ENCODE data around the gene TAT. TPM values are rescaled to one million over a fixed set of nuclear protein-coding genes. Genes with fewer than 3 reads are reported as not detected.
A peak's percentile ranks its signal among the peaks of the same experiment; 100 is the strongest.
"Not testable (repeated sequence)": the region's sequence is repeated elsewhere in the genome, so short reads cannot be mapped to it uniquely, and the experiment has no call there.

Gene TAT
- total RNA-seq, 1 donor from 2014 or later = not detected

DNA sequence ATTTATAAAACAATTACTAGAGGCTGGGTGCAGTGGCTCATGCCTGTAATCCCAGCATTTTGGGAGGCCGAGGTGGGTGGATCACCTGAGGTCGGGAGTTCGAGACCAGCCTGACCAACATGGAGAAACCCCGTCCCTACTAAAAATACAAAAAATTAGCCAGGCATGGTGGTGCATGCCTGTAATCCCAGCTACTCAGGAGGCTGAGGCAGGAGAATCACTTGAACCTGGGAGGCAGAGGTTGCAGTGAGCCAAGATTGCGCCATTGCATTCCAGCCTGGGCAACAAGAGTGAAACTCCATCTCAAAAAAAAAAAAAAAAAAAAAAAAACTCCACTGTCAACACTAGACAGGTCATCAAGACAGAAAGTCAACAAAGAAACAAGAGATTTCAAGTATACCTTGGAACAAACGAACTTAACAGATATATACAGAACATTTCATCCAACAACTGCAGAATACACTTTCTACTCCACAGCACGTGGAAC is 18.5 kb upstream of the TAT start:
- not testable (repeated sequence) for H3K4me1 Mint-ChIP-seq (ENCODE audit: low read depth, unreplicated experiment); H3K27me3 ChIP-seq (ENCODE audit: insufficient read depth, low read length); H3K27ac ChIP-seq (ENCODE audit: low read depth, low read length); H3K79me2 ChIP-seq (ENCODE audit: insufficient read depth, low read length); H2AFZ ChIP-seq (ENCODE audit: low read depth, low read length); DNase-seq (ENCODE audit: low read depth); H3K4me3 ChIP-seq (ENCODE audit: insufficient read depth, low read depth, low read length); H4K20me1 ChIP-seq (ENCODE audit: insufficient read depth, low read length); H3K36me3 ChIP-seq (ENCODE audit: insufficient read depth, low read length); H3K9me3 Mint-ChIP-seq (ENCODE audit: unreplicated experiment); H3K4me3 Mint-ChIP-seq (ENCODE audit: unreplicated experiment); FAIRE-seq; H3K9me3 ChIP-seq (ENCODE audit: insufficient read depth, low read depth, low read length); H3K4me2 ChIP-seq (ENCODE audit: low read length); H3K27ac Mint-ChIP-seq (ENCODE audit: unreplicated experiment); H3K36me3 Mint-ChIP-seq (ENCODE audit: low read depth, unreplicated experiment); H3K4me1 ChIP-seq (ENCODE audit: insufficient read depth, low read length); H3K9ac ChIP-seq (ENCODE audit: low read length)
- H3K27me3 Mint-ChIP-seq (ENCODE audit: low read depth, unreplicated experiment) = peaks cover 23% of the 10 kb centered on the region

DNA sequence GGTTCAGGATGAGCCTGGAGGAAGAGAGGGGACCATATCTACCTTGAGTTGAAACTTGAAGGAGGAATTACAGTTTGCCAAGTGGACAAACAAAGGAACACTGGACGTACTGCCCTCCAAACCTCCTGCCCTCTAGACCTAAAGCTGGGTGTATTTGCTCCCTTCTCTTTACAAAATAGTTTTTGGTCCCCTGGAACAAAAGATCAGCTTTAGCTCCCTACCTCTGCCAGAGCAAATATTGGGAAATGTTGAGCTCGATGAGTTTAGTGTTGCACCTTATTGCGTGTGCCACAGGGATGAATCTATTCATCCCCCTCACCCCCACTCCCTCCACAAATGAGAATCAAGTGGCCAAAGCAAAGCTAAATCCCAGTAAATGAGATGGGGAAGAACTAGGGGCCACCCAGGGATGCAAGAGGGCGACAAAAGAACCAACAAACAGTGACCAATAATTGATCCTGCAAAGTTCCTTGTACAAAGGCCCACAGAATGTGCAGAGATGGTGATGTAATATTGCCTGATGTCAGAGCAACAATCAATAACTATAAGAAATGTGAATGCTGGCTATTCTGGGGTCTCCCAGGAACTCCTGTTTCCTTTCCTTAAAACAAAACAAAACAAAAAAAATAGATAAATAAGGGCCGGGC is 17.2 kb upstream of the TAT start:
- H3K4me1 Mint-ChIP-seq (ENCODE audit: low read depth, unreplicated experiment) = peaks cover 2% of the 10 kb centered on the region
- Histone ChIP-seq H3K27ac (ENCODE audit: low read depth, low read length) (no peak overlapping the region), H4K20me1 (ENCODE audit: insufficient read depth, low read length) (no peaks in the 10 kb centered on the region), H3K27me3 (ENCODE audit: insufficient read depth, low read length) (no peaks in the 10 kb centered on the region), H3K9me3 (ENCODE audit: insufficient read depth, low read depth, low read length) (no peaks in the 10 kb centered on the region), H3K79me2 (ENCODE audit: insufficient read depth, low read length) (no peaks in the 10 kb centered on the region), H2AFZ (ENCODE audit: low read depth, low read length) (no peak overlapping the region), H3K4me2 (ENCODE audit: low read length) (no peak overlapping the region), H3K4me3 (ENCODE audit: insufficient read depth, low read depth, low read length) (no peak overlapping the region), H3K9ac (ENCODE audit: low read length) (no peak overlapping the region), H3K36me3 (ENCODE audit: insufficient read depth, low read length) (no peaks in the 10 kb centered on the region), H3K4me1 (ENCODE audit: insufficient read depth, low read length) (no peaks in the 10 kb centered on the region)
- H3K36me3 Mint-ChIP-seq (ENCODE audit: low read depth, unreplicated experiment) = no peaks in the 10 kb centered on the region
- no peak for TF ChIP-seq EZH2 (IDR thresholded peaks at IDR 0.05; ENCODE audit: insufficient read depth, low read length)
- TF ChIP-seq, protein P1, sequence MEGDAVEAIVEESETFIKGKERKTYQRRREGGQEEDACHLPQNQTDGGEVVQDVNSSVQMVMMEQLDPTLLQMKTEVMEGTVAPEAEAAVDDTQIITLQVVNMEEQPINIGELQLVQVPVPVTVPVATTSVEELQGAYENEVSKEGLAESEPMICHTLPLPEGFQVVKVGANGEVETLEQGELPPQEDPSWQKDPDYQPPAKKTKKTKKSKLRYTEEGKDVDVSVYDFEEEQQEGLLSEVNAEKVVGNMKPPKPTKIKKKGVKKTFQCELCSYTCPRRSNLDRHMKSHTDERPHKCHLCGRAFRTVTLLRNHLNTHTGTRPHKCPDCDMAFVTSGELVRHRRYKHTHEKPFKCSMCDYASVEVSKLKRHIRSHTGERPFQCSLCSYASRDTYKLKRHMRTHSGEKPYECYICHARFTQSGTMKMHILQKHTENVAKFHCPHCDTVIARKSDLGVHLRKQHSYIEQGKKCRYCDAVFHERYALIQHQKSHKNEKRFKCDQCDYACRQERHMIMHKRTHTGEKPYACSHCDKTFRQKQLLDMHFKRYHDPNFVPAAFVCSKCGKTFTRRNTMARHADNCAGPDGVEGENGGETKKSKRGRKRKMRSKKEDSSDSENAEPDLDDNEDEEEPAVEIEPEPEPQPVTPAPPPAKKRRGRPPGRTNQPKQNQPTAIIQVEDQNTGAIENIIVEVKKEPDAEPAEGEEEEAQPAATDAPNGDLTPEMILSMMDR (IDR thresholded peaks at IDR 0.05; ENCODE audit: insufficient read depth, low read depth, low read length) = no peak
- peak overlapping the region; percentile 34 for H3K27ac Mint-ChIP-seq (ENCODE audit: unreplicated experiment)
- FAIRE-seq (no peak), DNase-seq (ENCODE audit: low read depth) (no peak)
- peaks cover 23% of the 10 kb centered on the region for H3K27me3 Mint-ChIP-seq (ENCODE audit: low read depth, unreplicated experiment)
- H3K9me3 Mint-ChIP-seq (ENCODE audit: unreplicated experiment) = peaks cover 3% of the 10 kb centered on the region
- no peak overlapping the region for H3K4me3 Mint-ChIP-seq (ENCODE audit: unreplicated experiment)

DNA sequence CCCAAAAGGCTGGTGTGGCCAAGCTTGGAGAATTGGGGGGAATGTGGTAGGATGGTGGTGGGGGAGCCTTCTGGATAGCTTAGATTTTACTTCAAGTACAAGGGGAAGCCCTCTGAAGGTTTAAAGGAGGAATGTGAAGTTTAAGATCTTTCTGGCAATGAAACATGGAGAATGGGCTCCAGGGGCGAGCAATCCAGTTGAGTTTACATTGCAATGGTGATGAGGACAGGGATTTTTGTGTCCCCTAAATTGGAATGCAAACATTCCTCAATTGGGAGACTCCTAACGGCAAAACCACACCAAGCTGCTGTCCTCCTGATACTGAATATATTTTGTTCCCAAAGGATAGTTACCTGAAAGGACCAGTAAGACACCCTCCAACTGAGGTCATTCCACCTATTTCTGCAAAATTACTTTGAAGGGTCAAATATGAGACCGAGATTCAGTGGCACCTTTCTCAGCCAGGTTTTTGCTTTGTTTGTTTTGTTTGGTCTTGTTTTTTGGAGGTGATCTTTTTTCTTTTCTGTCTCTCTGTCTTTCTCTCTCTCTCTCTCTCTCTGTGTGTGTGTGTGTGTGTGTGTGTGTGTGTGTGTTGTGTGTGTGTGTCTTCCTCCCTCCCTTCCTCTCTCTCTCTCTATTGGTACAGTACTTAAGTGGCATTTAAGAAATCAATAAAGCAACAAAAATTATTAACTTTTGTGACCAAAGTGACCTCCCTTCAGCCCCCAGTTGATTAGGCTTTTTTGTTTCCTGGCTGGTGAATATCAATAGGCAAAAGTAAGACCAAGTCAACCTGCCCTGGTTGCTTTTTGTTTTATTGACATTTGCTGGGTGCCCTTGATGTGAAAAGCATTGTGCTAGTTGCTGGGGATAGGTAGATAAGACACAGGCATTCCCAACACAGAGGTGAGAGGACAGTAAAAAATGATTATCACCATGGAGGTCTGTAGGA is 16.4 kb upstream of the TAT start:
- Histone ChIP-seq H3K36me3 (ENCODE audit: insufficient read depth, low read length) (no peaks in the 10 kb centered on the region), H3K27ac (ENCODE audit: low read depth, low read length) (no peak overlapping the region), H3K4me2 (ENCODE audit: low read length) (no peak overlapping the region), H4K20me1 (ENCODE audit: insufficient read depth, low read length) (no peaks in the 10 kb centered on the region), H3K4me3 (ENCODE audit: insufficient read depth, low read depth, low read length) (no peak overlapping the region), H3K79me2 (ENCODE audit: insufficient read depth, low read length) (no peaks in the 10 kb centered on the region), H3K9me3 (ENCODE audit: insufficient read depth, low read depth, low read length) (no peaks in the 10 kb centered on the region), H3K27me3 (ENCODE audit: insufficient read depth, low read length) (no peaks in the 10 kb centered on the region), H3K9ac (ENCODE audit: low read length) (no peak overlapping the region), H2AFZ (ENCODE audit: low read depth, low read length) (no peak overlapping the region), H3K4me1 (ENCODE audit: insufficient read depth, low read length) (no peaks in the 10 kb centered on the region)
- Mint-ChIP-seq H3K27ac (ENCODE audit: unreplicated experiment) (no peak overlapping the region), H3K4me1 (ENCODE audit: low read depth, unreplicated experiment) (no peaks in the 10 kb centered on the region), H3K4me3 (ENCODE audit: unreplicated experiment) (no peak overlapping the region), H3K27me3 (ENCODE audit: low read depth, unreplicated experiment) (peaks cover 28% of the 10 kb centered on the region), H3K9me3 (ENCODE audit: unreplicated experiment) (peaks cover 6% of the 10 kb centered on the region), H3K36me3 (ENCODE audit: low read depth, unreplicated experiment) (peaks cover 1% of the 10 kb centered on the region)
- DNase-seq (ENCODE audit: low read depth) = no peak
- no peak for FAIRE-seq
- no peak for TF ChIP-seq EZH2 (IDR thresholded peaks at IDR 0.05; ENCODE audit: insufficient read depth, low read length)

Measured in astrocyte (in vitro differentiated cells and primary cell).